ENCODE data around the gene ALDH8A1. TPM values are rescaled to one million over a fixed set of nuclear protein-coding genes. Genes with fewer than 3 reads are reported as not detected.

ALDH8A1 gene
- total and polyA plus RNA-seq, 11 donors: 0.08 to 0.63 (median 0.23) TPM; not detected in 2

- intact Hi-C loops (cut with DNase I): no loop called here
- Histone ChIP-seq H3K27me3 (no peaks in the 10 kb centered on the region), H3K36me3 (no peaks in the 10 kb centered on the region), H3K9me3 (no peaks in the 10 kb centered on the region), H3K4me3 (no peak overlapping the region), H3K4me1 (no peaks in the 10 kb centered on the region), H3K27ac (no peak overlapping the region)
- TF ChIP-seq CTCF (IDR thresholded peaks at IDR 0.05): no peak
- TF ChIP-seq POLR2A (IDR thresholded peaks at IDR 0.05): no peak
- ATAC-seq: no peak
- no peak for DNase-seq
- 70 to 81% (median 75%) methylated on average over 9 of the region's 9 CpGs for WGBS, 4 donors
Observed at GRCh38 chr6:134870677-134871498, 79.0 kb downstream of the ALDH8A1 start.

- TF ChIP-seq CTCF (IDR thresholded peaks at IDR 0.05) (no peak), POLR2A (IDR thresholded peaks at IDR 0.05) (no peak)
- no peak overlapping the region for H3K27ac ChIP-seq
- H3K4me3 ChIP-seq: no peak overlapping the region
- intact Hi-C loops (cut with DNase I): no loop called here
- DNase-seq (no peak), ATAC-seq (no peak)
- no peaks in the 10 kb centered on the region for H3K27me3 ChIP-seq
- H3K9me3 ChIP-seq: no peaks in the 10 kb centered on the region
- WGBS, 4 donors: 63 to 94% (median 83%) methylated on average over 3 of the region's 3 CpGs
- H3K36me3 ChIP-seq: no peaks in the 10 kb centered on the region
- H3K4me1 ChIP-seq: no peaks in the 10 kb centered on the region
Observed at GRCh38 chr6:134868812-134869211, 81.1 kb downstream of the ALDH8A1 start.

Small RNA genes within 50 kb of the gene (microRNA-seq; reads per million reads assigned to microRNA genes)
- gene MIR3662: 0 reads per million in 4 donors

Other genes with a start within 250 kb of the ALDH8A1 start
- 100 to 1,000 TPM in 1 of 9 donors, 10 to 100 TPM in 8; 40.0 to 101 (median 83.5) TPM for gene HBS1L, start 104.7 kb upstream of the ALDH8A1 start, total RNA-seq
- gene HBS1L, start 104.7 kb upstream of the ALDH8A1 start, polyA plus RNA-seq: 10 to 100 TPM; 23.6 to 71.3 TPM
- under 1 TPM in 3 of 9 donors, not detected in 6; 0.12 to 0.53 (median 0.20) TPM for gene MYB, start 231.2 kb upstream of the ALDH8A1 start, total RNA-seq
- gene MYB, start 231.2 kb upstream of the ALDH8A1 start, polyA plus RNA-seq: not detected